ENCODE data around the gene KIAA1671. TPM values are rescaled to one million over a fixed set of nuclear protein-coding genes. Genes with fewer than 3 reads are reported as not detected.

Gene KIAA1671
- polyA plus RNA-seq, 1 donor from 2014 or later: 3.0 TPM

GRCh38 chr22:25067851-25068421 lies 115.4 kb downstream of the KIAA1671 start:
- H3K4me3 ChIP-seq (ENCODE audit: low read length): no peak overlapping the region
- no peak overlapping the region for H3K9ac ChIP-seq (ENCODE audit: low read length)

GRCh38 chr22:25068707-25069106 lies 116.2 kb downstream of the KIAA1671 start:
- Histone ChIP-seq H3K27ac (ENCODE audit: low read length) (no peak overlapping the region), H2AFZ (ENCODE audit: low read depth, low read length) (no peak overlapping the region), H4K20me1 (ENCODE audit: insufficient read depth) (no peaks in the 10 kb centered on the region), H3K9ac (ENCODE audit: low read length) (no peak overlapping the region), H3K79me2 (replicated peaks; ENCODE audit: insufficient read depth, low read length) (no peaks in the 10 kb centered on the region), H3K4me2 (ENCODE audit: low read length) (no peak overlapping the region), H3K4me3 (ENCODE audit: low read length) (no peak overlapping the region), H3F3A (ENCODE audit: insufficient read depth, low read length, poor library complexity, severe bottlenecking) (no peaks in the 10 kb centered on the region), H3K36me3 (ENCODE audit: insufficient read depth, low read length) (no peaks in the 10 kb centered on the region), H3K9me3 (ENCODE audit: low read length) (no peaks in the 10 kb centered on the region), H3K27me3 (ENCODE audit: insufficient read depth, low read depth, low read length) (no peaks in the 10 kb centered on the region), H3K9me2 (ENCODE audit: insufficient read depth, low read length) (no peaks in the 10 kb centered on the region)
- TF ChIP-seq RAD21 (conservative IDR thresholded peaks at IDR 0.05) (no peak), EP300 (conservative IDR thresholded peaks at IDR 0.05; ENCODE audit: poor library complexity, severe bottlenecking) (no peak), REST (IDR thresholded peaks at IDR 0.05; ENCODE audit: borderline replicate concordance) (no peak), SMC3 (conservative IDR thresholded peaks at IDR 0.05; ENCODE audit: poor library complexity) (no peak), CTCF (IDR thresholded peaks at IDR 0.05; ENCODE audit: poor library complexity, severe bottlenecking) (no peak), TAF1 (IDR thresholded peaks at IDR 0.05; ENCODE audit: low read depth) (no peak)

More at GRCh38 chr22:25067851-25068421, 115.4 kb downstream of the KIAA1671 start:
- no peaks in the 10 kb centered on the region for H3K9me2 ChIP-seq (ENCODE audit: insufficient read depth, low read length)
- no peaks in the 10 kb centered on the region for H3K79me2 ChIP-seq (replicated peaks; ENCODE audit: insufficient read depth, low read length)
- no peak overlapping the region for H2AFZ ChIP-seq (ENCODE audit: low read depth, low read length)
- no peaks in the 10 kb centered on the region for H3K27me3 ChIP-seq (ENCODE audit: insufficient read depth, low read depth, low read length)
- H4K20me1 ChIP-seq (ENCODE audit: insufficient read depth): no peaks in the 10 kb centered on the region
- no peak overlapping the region for H3K4me2 ChIP-seq (ENCODE audit: low read length)
- no peak for TF ChIP-seq SMC3 (conservative IDR thresholded peaks at IDR 0.05; ENCODE audit: poor library complexity)
- no peak for TF ChIP-seq EP300 (conservative IDR thresholded peaks at IDR 0.05; ENCODE audit: poor library complexity, severe bottlenecking)
- TF ChIP-seq RAD21 (conservative IDR thresholded peaks at IDR 0.05): no peak
- no peak for TF ChIP-seq REST (IDR thresholded peaks at IDR 0.05; ENCODE audit: borderline replicate concordance)
- TF ChIP-seq CTCF (IDR thresholded peaks at IDR 0.05; ENCODE audit: poor library complexity, severe bottlenecking): no peak
- no peak for TF ChIP-seq MXI1 (conservative IDR thresholded peaks at IDR 0.05; ENCODE audit: poor library complexity, severe bottlenecking)
- no peak for TF ChIP-seq POLR2AphosphoS5 (IDR thresholded peaks at IDR 0.05)
- TF ChIP-seq EZH2 (IDR thresholded peaks at IDR 0.05; ENCODE audit: borderline replicate concordance, insufficient read depth, low read length, poor library complexity, severe bottlenecking): no peak
- no peak for TF ChIP-seq TAF1 (IDR thresholded peaks at IDR 0.05; ENCODE audit: low read depth)
- no peak overlapping the region for H3K27ac ChIP-seq (ENCODE audit: low read length)
- no peaks in the 10 kb centered on the region for H3F3A ChIP-seq (ENCODE audit: insufficient read depth, low read length, poor library complexity, severe bottlenecking)
- H3K36me3 ChIP-seq (ENCODE audit: insufficient read depth, low read length): no peaks in the 10 kb centered on the region
- H3K9me3 ChIP-seq (ENCODE audit: low read length): no peaks in the 10 kb centered on the region
